ENCODE data around the gene ETV5. TPM values are rescaled to one million over a fixed set of nuclear protein-coding genes. Genes with fewer than 3 reads are reported as not detected.
A peak's percentile ranks its signal among the peaks of the same experiment; 100 is the strongest.

Gene ETV5
- total RNA-seq, 6 donors from 2014 or later = 15.7 to 95.8 (median 41.4) TPM

- Histone ChIP-seq H3K36me3 (no peaks in the 10 kb centered on the region), H3K27ac (no peak overlapping the region), H3K27me3 (no peaks in the 10 kb centered on the region), H3K4me1 (peaks cover 31 to 48% (median 41%) of the 10 kb centered on the region in 4 donors), H3K9me3 (no peaks in the 10 kb centered on the region), H3K4me3 (no peak overlapping the region)
- no peak for ATAC-seq (ENCODE audit: low FRiP score in 2 of 2)
- peak in 1 of 2 donors; percentile 64 for DNase-seq
- WGBS, 2 donors = 52 to 59% methylated on average over 4 to 5 of the region's 5 CpGs
- no peak for TF ChIP-seq EP300 (IDR thresholded peaks at IDR 0.05)
These were observed 9.7 kb downstream of the ETV5 start for GRCh38 chr3:186099178-186099577.

GRCh38 chr3:186098740-186099139, 10.1 kb downstream of the ETV5 start:
- Histone ChIP-seq H3K27me3 (no peaks in the 10 kb centered on the region), H3K36me3 (no peaks in the 10 kb centered on the region), H3K27ac (no peak overlapping the region), H3K9me3 (no peaks in the 10 kb centered on the region), H3K4me1 (peaks cover 31 to 49% (median 45%) of the 10 kb centered on the region in 4 donors), H3K4me3 (no peak overlapping the region)
- DNase-seq = no peak
- TF ChIP-seq CTCF (IDR thresholded peaks at IDR 0.05) = no peak
- no peak for TF ChIP-seq EP300 (IDR thresholded peaks at IDR 0.05)
- no peak for TF ChIP-seq POLR2AphosphoS5 (IDR thresholded peaks at IDR 0.05)
- no peak for TF ChIP-seq POLR2A (IDR thresholded peaks at IDR 0.05)
- WGBS, 2 donors = 60 to 70% methylated on average over 3 of the region's 3 CpGs
- ATAC-seq (ENCODE audit: low FRiP score in 2 of 2) = no peak

- TF ChIP-seq EP300 (IDR thresholded peaks at IDR 0.05) (no peak), POLR2A (IDR thresholded peaks at IDR 0.05) (peak in 1 of 4 donors; percentile 12)
- ATAC-seq (ENCODE audit: low FRiP score in 2 of 2) = peak; percentile 76 to 82
- no peaks in the 10 kb centered on the region for H3K36me3 ChIP-seq
- peak overlapping the region in 3 of 4 donors; percentile 23 to 38 (median 29) for H3K4me3 ChIP-seq
- no peaks in the 10 kb centered on the region for H3K9me3 ChIP-seq
- H3K4me1 ChIP-seq = peaks cover 31 to 58% (median 51%) of the 10 kb centered on the region in 4 donors
- 4% methylated on average over 13 to 16 of the region's 16 CpGs for WGBS, 2 donors
- H3K27me3 ChIP-seq = no peaks in the 10 kb centered on the region
- peak overlapping the region in 3 of 4 donors; percentile 21 to 44 (median 35) for H3K27ac ChIP-seq
- DNase-seq = peak; percentile 42 to 78
These were observed 11.0 kb downstream of the ETV5 start for GRCh38 chr3:186097663-186098451.

GRCh38 chr3:186097317-186097662, 11.6 kb downstream of the ETV5 start:
- Histone ChIP-seq H3K4me3 (peak overlapping the region in 2 of 4 donors; percentile 29 to 38), H3K36me3 (no peaks in the 10 kb centered on the region), H3K27ac (no peak overlapping the region), H3K9me3 (no peaks in the 10 kb centered on the region), H3K27me3 (no peaks in the 10 kb centered on the region), H3K4me1 (peaks cover 31 to 60% (median 52%) of the 10 kb centered on the region in 4 donors)
- ATAC-seq (ENCODE audit: low FRiP score in 2 of 2) (no peak), DNase-seq (no peak)
- TF ChIP-seq POLR2A (IDR thresholded peaks at IDR 0.05) (no peak), EP300 (IDR thresholded peaks at IDR 0.05) (no peak), POLR2AphosphoS5 (IDR thresholded peaks at IDR 0.05) (no peak), CTCF (IDR thresholded peaks at IDR 0.05) (no peak)
- 31 to 41% methylated on average over 4 of the region's 4 CpGs for WGBS, 2 donors

GRCh38 chr3:186096290-186096689, 12.6 kb downstream of the ETV5 start:
- Histone ChIP-seq H3K27me3 (no peaks in the 10 kb centered on the region), H3K4me3 (no peak overlapping the region), H3K9me3 (no peaks in the 10 kb centered on the region), H3K4me1 (peaks cover 31 to 67% (median 54%) of the 10 kb centered on the region in 4 donors), H3K36me3 (no peaks in the 10 kb centered on the region), H3K27ac (peak overlapping the region in 2 of 4 donors; percentile 12 to 58)
- WGBS, 2 donors = 66 to 83% methylated on average over 2 of the region's 2 CpGs
- DNase-seq = no peak
- ATAC-seq (ENCODE audit: low FRiP score in 2 of 2) = no peak
- TF ChIP-seq CTCF (IDR thresholded peaks at IDR 0.05) (no peak), POLR2A (IDR thresholded peaks at IDR 0.05) (no peak), EP300 (IDR thresholded peaks at IDR 0.05) (no peak), POLR2AphosphoS5 (IDR thresholded peaks at IDR 0.05) (no peak)
